Astrocyte (in vitro differentiated cells and primary cell): ENCODE data around the gene SSBP2.

ENCODE experiments used
- CTCF ChIP-seq: IDR thresholded peaks from 2 replicates; pipeline ENCODE4 v1.5.1; 2011; ENCODE audit warnings: low read depth, mild to moderate bottlenecking, inconsistent platforms, low read length, moderate library complexity; ENCODE audit not compliant: insufficient read depth
- EZH2 ChIP-seq: IDR thresholded peaks from 2 replicates; pipeline ENCODE4 v1.6.1; 2012; ENCODE audit warnings: mild to moderate bottlenecking, low read length, inconsistent platforms; ENCODE audit not compliant: insufficient read depth

- TF ChIP-seq CTCF (no peak), EZH2 (no peak)
Measured at GRCh38 chr5:81427566-81427965, 323.3 kb downstream of the SSBP2 start.
